ENCODE data around the gene PREP. TPM values are rescaled to one million over a fixed set of nuclear protein-coding genes. Genes with fewer than 3 reads are reported as not detected.

Gene PREP
- total RNA-seq (26.2 TPM), polyA plus RNA-seq (26.9 TPM)

- peak; percentile 53 for DNase-seq (ENCODE audit: extremely low spot score)
- under 1% methylated on average over 84 of the region's 84 CpGs for WGBS
- Histone ChIP-seq H3K4me1 (ENCODE audit: insufficient read depth) (peaks cover 4% of the 10 kb centered on the region), H3K4me3 (ENCODE audit: low read depth, low read length) (peak within 1 kb of the TSS; percentile 88), H3K27ac (ENCODE audit: low read depth) (peak within 1 kb of the TSS; percentile 68), H3K36me3 (ENCODE audit: insufficient read depth) (no peaks in the 10 kb centered on the region)
These were observed at the start of gene PREP for GRCh38 chr6:105402939-105403935. PREP (minus strand) TSS chr6:105403082; CDS start chr6:105402891, 191 bp downstream.

GRCh38 chr6:105452376-105452775 is 49.5 kb upstream of the PREP start:
- 90% methylated on average over 2 of the region's 2 CpGs for WGBS
- H3K36me3 ChIP-seq (ENCODE audit: insufficient read depth), result no peaks in the 10 kb centered on the region
- no peak for DNase-seq (ENCODE audit: extremely low spot score)
- no peak overlapping the region for H3K4me3 ChIP-seq (ENCODE audit: low read depth, low read length)
- H3K27ac ChIP-seq (ENCODE audit: low read depth), result no peak overlapping the region
- H3K4me1 ChIP-seq (ENCODE audit: insufficient read depth), result no peaks in the 10 kb centered on the region

- H3K36me3 ChIP-seq (ENCODE audit: insufficient read depth), result no peaks in the 10 kb centered on the region
- no peak overlapping the region for H3K27ac ChIP-seq (ENCODE audit: low read depth)
- H3K4me3 ChIP-seq (ENCODE audit: low read depth, low read length), result no peak overlapping the region
- WGBS, result 88% methylated on average over 2 of the region's 2 CpGs
- H3K4me1 ChIP-seq (ENCODE audit: insufficient read depth), result no peaks in the 10 kb centered on the region
- DNase-seq (ENCODE audit: extremely low spot score), result no peak
These were observed 47.0 kb upstream of the PREP start for GRCh38 chr6:105449756-105450390.

GRCh38 chr6:105445481-105445880 is 42.6 kb upstream of the PREP start:
- DNase-seq (ENCODE audit: extremely low spot score), result no peak

GRCh38 chr6:105443941-105444340 is 41.1 kb upstream of the PREP start:
- Histone ChIP-seq H3K4me1 (ENCODE audit: insufficient read depth) (no peaks in the 10 kb centered on the region), H3K36me3 (ENCODE audit: insufficient read depth) (no peaks in the 10 kb centered on the region), H3K4me3 (ENCODE audit: low read depth, low read length) (no peak overlapping the region), H3K27ac (ENCODE audit: low read depth) (no peak overlapping the region)
- no peak for DNase-seq (ENCODE audit: extremely low spot score)
- 92% methylated on average over 6 of the region's 6 CpGs for WGBS

More at GRCh38 chr6:105445481-105445880, 42.6 kb upstream of the PREP start:
- WGBS, result 26% methylated on average over 1 of the region's 1 CpG
- Histone ChIP-seq H3K4me1 (ENCODE audit: insufficient read depth) (no peaks in the 10 kb centered on the region), H3K36me3 (ENCODE audit: insufficient read depth) (no peaks in the 10 kb centered on the region), H3K4me3 (ENCODE audit: low read depth, low read length) (no peak overlapping the region), H3K27ac (ENCODE audit: low read depth) (no peak overlapping the region)

GRCh38 chr6:105442369-105442768 is 39.5 kb upstream of the PREP start:
- Histone ChIP-seq H3K4me1 (ENCODE audit: insufficient read depth) (no peaks in the 10 kb centered on the region), H3K4me3 (ENCODE audit: low read depth, low read length) (no peak overlapping the region), H3K27ac (ENCODE audit: low read depth) (no peak overlapping the region), H3K36me3 (ENCODE audit: insufficient read depth) (no peaks in the 10 kb centered on the region)
- DNase-seq (ENCODE audit: extremely low spot score), result no peak
- WGBS, result 57% methylated on average over 1 of the region's 1 CpG

- 70% methylated on average over 2 of the region's 2 CpGs for WGBS
- Histone ChIP-seq H3K27ac (ENCODE audit: low read depth) (no peak overlapping the region), H3K36me3 (ENCODE audit: insufficient read depth) (no peaks in the 10 kb centered on the region), H3K4me3 (ENCODE audit: low read depth, low read length) (no peak overlapping the region), H3K4me1 (ENCODE audit: insufficient read depth) (no peaks in the 10 kb centered on the region)
- no peak for DNase-seq (ENCODE audit: extremely low spot score)
These were observed 34.4 kb upstream of the PREP start for GRCh38 chr6:105437236-105437635.

- H3K27ac ChIP-seq (ENCODE audit: low read depth), result no peak overlapping the region
- DNase-seq (ENCODE audit: extremely low spot score), result no peak
- WGBS, result 79% methylated on average over 3 of the region's 3 CpGs
- no peaks in the 10 kb centered on the region for H3K36me3 ChIP-seq (ENCODE audit: insufficient read depth)
- H3K4me3 ChIP-seq (ENCODE audit: low read depth, low read length), result no peak overlapping the region
- H3K4me1 ChIP-seq (ENCODE audit: insufficient read depth), result no peaks in the 10 kb centered on the region
These were observed 30.8 kb upstream of the PREP start for GRCh38 chr6:105433723-105434122.

GRCh38 chr6:105432797-105433196 is 29.9 kb upstream of the PREP start:
- WGBS, result 50% methylated on average over 3 of the region's 3 CpGs
- Histone ChIP-seq H3K36me3 (ENCODE audit: insufficient read depth) (no peaks in the 10 kb centered on the region), H3K27ac (ENCODE audit: low read depth) (no peak overlapping the region), H3K4me1 (ENCODE audit: insufficient read depth) (no peaks in the 10 kb centered on the region), H3K4me3 (ENCODE audit: low read depth, low read length) (no peak overlapping the region)
- DNase-seq (ENCODE audit: extremely low spot score), result no peak

- no peak overlapping the region for H3K27ac ChIP-seq (ENCODE audit: low read depth)
- DNase-seq (ENCODE audit: extremely low spot score), result no peak
- H3K4me1 ChIP-seq (ENCODE audit: insufficient read depth), result no peaks in the 10 kb centered on the region
- 35% methylated on average over 2 of the region's 2 CpGs for WGBS
- H3K4me3 ChIP-seq (ENCODE audit: low read depth, low read length), result no peak overlapping the region
- no peaks in the 10 kb centered on the region for H3K36me3 ChIP-seq (ENCODE audit: insufficient read depth)
These were observed 28.3 kb upstream of the PREP start for GRCh38 chr6:105431226-105431625.

- Histone ChIP-seq H3K27ac (ENCODE audit: low read depth) (no peak overlapping the region), H3K4me1 (ENCODE audit: insufficient read depth) (no peaks in the 10 kb centered on the region), H3K36me3 (ENCODE audit: insufficient read depth) (no peaks in the 10 kb centered on the region), H3K4me3 (ENCODE audit: low read depth, low read length) (no peak overlapping the region)
- WGBS, result 86% methylated on average over 3 of the region's 3 CpGs
- DNase-seq (ENCODE audit: extremely low spot score), result no peak
These were observed 27.8 kb upstream of the PREP start for GRCh38 chr6:105430685-105431084.

GRCh38 chr6:105429676-105430075 is 26.8 kb upstream of the PREP start:
- H3K4me1 ChIP-seq (ENCODE audit: insufficient read depth), result no peaks in the 10 kb centered on the region
- H3K27ac ChIP-seq (ENCODE audit: low read depth), result no peak overlapping the region
- 66% methylated on average over 4 of the region's 4 CpGs for WGBS
- H3K4me3 ChIP-seq (ENCODE audit: low read depth, low read length), result no peak overlapping the region
- H3K36me3 ChIP-seq (ENCODE audit: insufficient read depth), result no peaks in the 10 kb centered on the region
- no peak for DNase-seq (ENCODE audit: extremely low spot score)

GRCh38 chr6:105428342-105428957 is 25.6 kb upstream of the PREP start:
- Histone ChIP-seq H3K27ac (ENCODE audit: low read depth) (no peak overlapping the region), H3K4me3 (ENCODE audit: low read depth, low read length) (no peak overlapping the region), H3K4me1 (ENCODE audit: insufficient read depth) (no peaks in the 10 kb centered on the region), H3K36me3 (ENCODE audit: insufficient read depth) (no peaks in the 10 kb centered on the region)
- no peak for DNase-seq (ENCODE audit: extremely low spot score)
- WGBS, result 72% methylated on average over 5 of the region's 5 CpGs
